Body of pancreas (tissue), 4 donors: ENCODE results near the gene FRAS1.

Source experiments
- CTCF ChIP-seq, 7 experiments: fragments of 450-650 bp in 4 of 7; fragments of 200-600 bp in 3 of 7; sonication (generic) in 3 of 7; IDR thresholded peaks; one replicate each; pipeline ENCODE4 v1.5.1; 2016 to 2019; ENCODE audit warnings: antibody characterized with exemption in 7 of 7
- POLR2A ChIP-seq, 3 donors: fragments of 450-650 bp; IDR thresholded peaks; one replicate each; pipeline ENCODE4 v1.6.1; 2016; ENCODE audit warnings: antibody characterized with exemption in 3 of 3, mild to moderate bottlenecking in 2 of 3

- TF ChIP-seq CTCF (IDR thresholded peaks at IDR 0.05) (no peak), POLR2A (IDR thresholded peaks at IDR 0.05) (no peak)
Measured at GRCh38 chr4:78152795-78153194, 95.7 kb downstream of the FRAS1 start.
